ENCODE measurements around the gene TMTC4.

DNA sequence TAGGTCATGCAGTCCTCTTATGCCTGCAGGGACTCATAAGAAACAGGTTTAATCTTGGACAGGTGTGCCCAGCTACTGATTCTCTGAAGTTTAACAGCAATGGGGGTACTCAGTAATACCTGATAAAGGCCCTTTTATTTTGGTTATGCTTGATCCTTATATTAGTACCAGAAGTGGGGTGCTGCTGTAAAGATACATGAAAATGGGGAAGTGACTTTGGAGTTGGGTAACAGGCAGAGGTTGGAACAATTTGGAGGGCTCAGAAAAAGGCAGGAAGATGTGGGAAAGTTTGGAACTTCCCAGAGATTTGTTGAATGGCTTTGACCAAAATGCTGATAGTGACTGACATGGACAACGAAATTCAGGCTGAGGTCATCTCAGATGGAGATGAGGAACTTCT is 14.6 kb upstream of the TMTC4 start:
- TF ChIP-seq, protein P1, sequence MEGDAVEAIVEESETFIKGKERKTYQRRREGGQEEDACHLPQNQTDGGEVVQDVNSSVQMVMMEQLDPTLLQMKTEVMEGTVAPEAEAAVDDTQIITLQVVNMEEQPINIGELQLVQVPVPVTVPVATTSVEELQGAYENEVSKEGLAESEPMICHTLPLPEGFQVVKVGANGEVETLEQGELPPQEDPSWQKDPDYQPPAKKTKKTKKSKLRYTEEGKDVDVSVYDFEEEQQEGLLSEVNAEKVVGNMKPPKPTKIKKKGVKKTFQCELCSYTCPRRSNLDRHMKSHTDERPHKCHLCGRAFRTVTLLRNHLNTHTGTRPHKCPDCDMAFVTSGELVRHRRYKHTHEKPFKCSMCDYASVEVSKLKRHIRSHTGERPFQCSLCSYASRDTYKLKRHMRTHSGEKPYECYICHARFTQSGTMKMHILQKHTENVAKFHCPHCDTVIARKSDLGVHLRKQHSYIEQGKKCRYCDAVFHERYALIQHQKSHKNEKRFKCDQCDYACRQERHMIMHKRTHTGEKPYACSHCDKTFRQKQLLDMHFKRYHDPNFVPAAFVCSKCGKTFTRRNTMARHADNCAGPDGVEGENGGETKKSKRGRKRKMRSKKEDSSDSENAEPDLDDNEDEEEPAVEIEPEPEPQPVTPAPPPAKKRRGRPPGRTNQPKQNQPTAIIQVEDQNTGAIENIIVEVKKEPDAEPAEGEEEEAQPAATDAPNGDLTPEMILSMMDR (IDR thresholded peaks at IDR 0.05; ENCODE audit: low read depth, low read length), result no peak
- TF ChIP-seq POLR2A (IDR thresholded peaks at IDR 0.05; ENCODE audit: extremely low read depth, insufficient read length) (no peak), MYC (IDR thresholded peaks at IDR 0.05; ENCODE audit: low read depth, low read length) (no peak)
- TF ChIP-seq, protein P2, sequence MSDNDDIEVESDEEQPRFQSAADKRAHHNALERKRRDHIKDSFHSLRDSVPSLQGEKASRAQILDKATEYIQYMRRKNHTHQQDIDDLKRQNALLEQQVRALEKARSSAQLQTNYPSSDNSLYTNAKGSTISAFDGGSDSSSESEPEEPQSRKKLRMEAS (IDR thresholded peaks at IDR 0.05; ENCODE audit: low read depth, low read length), result no peak

All from NB4 (cell line).